GM12892 (cell line): ENCODE measurements around the gene EGR4.

ENCODE experiments used
- POLR2A ChIP-seq: IDR thresholded peaks from 2 replicates; pipeline ENCODE4 v1.6.1; 2011; ENCODE audit warnings: low read depth, low read length, control low read depth
- POLR2AphosphoS5 ChIP-seq: IDR thresholded peaks from 2 replicates; pipeline ENCODE4 v1.6.1; 2011; ENCODE audit warnings: low read depth, low read length, control low read depth

DNA sequence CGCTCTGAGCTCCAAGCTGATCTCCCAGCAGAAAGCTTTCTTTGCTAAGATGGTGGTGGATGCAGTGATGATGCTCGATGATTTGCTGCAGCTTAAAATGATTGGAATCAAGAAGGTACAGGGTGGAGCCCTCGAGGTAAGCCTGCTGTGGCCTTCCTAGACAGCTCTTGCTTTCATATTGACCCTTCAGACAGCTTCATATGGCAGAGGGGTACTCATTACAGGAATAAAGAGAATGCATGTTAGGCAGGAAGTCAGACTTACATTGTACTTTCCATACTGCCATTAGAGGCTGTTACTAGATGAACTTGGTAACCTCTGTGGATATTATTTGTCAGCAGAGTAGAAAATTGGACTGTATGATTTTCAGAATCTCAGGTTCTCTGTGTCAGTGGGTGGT, 48.8 kb downstream of the EGR4 start:
- TF ChIP-seq POLR2A (no peak), POLR2AphosphoS5 (no peak)
